SK-N-SH treated with all-trans-retinoic acid at 6 μM for 48 hours (cell line): Measurements from ENCODE around the gene YWHAB.

Source experiments
- ATAC-seq: fragments of 200-7000 bp; cut with Tn5 transposase; 3 replicates; pipeline ENCODE4 v1.9.1; 2020; ENCODE audit warnings: mild to moderate bottlenecking, moderate library complexity
- ARNTL ChIP-seq: fragments of 450-650 bp; formaldehyde crosslinking; IDR thresholded peaks from 2 replicates; pipeline ENCODE4 v1.5.0; 2020; ENCODE audit warnings: low read depth, mild to moderate bottlenecking, moderate library complexity, borderline replicate concordance
- BACH2 ChIP-seq: fragments of 250-450 bp; sonication (Bioruptor Pico); IDR thresholded peaks from 2 replicates; pipeline ENCODE4 v1.9.0; 2021; ENCODE audit warnings: mild to moderate bottlenecking, borderline replicate concordance
- CSDC2 ChIP-seq: fragments of 250-450 bp; sonication (Bioruptor Pico); IDR thresholded peaks from 2 replicates; pipeline ENCODE4 v1.5.0; 2020; ENCODE audit warnings: mild to moderate bottlenecking, moderate library complexity
- ESRRG ChIP-seq: fragments of 250-450 bp; sonication (Bioruptor Pico); IDR thresholded peaks from 2 replicates; pipeline ENCODE4 v1.6.1; 2021; ENCODE audit warnings: mild to moderate bottlenecking
- GLIS3 ChIP-seq: fragments of 250-450 bp; sonication (Bioruptor Pico); IDR thresholded peaks from 2 replicates; pipeline ENCODE4 v1.5.0; 2020; ENCODE audit warnings: mild to moderate bottlenecking, moderate library complexity
- ISL1 ChIP-seq: fragments of 250-450 bp; sonication (Bioruptor Pico); IDR thresholded peaks from 2 replicates; pipeline ENCODE4 v2.1.2; 2022; ENCODE audit warnings: mild to moderate bottlenecking, moderate library complexity
- OSR1 ChIP-seq: fragments of 250-450 bp; sonication (Bioruptor Pico); IDR thresholded peaks from 2 replicates; pipeline ENCODE4 v1.8.0; 2022; ENCODE audit warnings: moderate library complexity, mild to moderate bottlenecking, inconsistent platforms
- POU6F1 ChIP-seq: fragments of 250-450 bp; sonication (Bioruptor Pico); IDR thresholded peaks from 2 replicates; pipeline ENCODE4 v1.8.0; 2021; ENCODE audit warnings: low read depth, mild to moderate bottlenecking, moderate library complexity, borderline replicate concordance
- PPARA ChIP-seq: fragments of 250-450 bp; sonication (Bioruptor Pico); IDR thresholded peaks from 2 replicates; pipeline ENCODE4 v1.5.0; 2020; ENCODE audit warnings: mild to moderate bottlenecking, borderline replicate concordance
- RARB ChIP-seq: fragments of 250-450 bp; sonication (Bioruptor Pico); IDR thresholded peaks from 2 replicates; pipeline ENCODE4 v1.8.0; 2021; ENCODE audit warnings: mild to moderate bottlenecking, moderate library complexity
- SNAI2 ChIP-seq: fragments of 250-450 bp; sonication (Bioruptor Pico); IDR thresholded peaks from 2 replicates; pipeline ENCODE4 v1.5.0; 2020; ENCODE audit warnings: mild to moderate bottlenecking, moderate library complexity
- TCF4 ChIP-seq: fragments of 250-450 bp; sonication (Bioruptor Pico); IDR thresholded peaks from 2 replicates; pipeline ENCODE4 v1.8.0; 2021; ENCODE audit warnings: mild to moderate bottlenecking, moderate library complexity, borderline replicate concordance
- TOX ChIP-seq: fragments of 250-450 bp; sonication (Bioruptor Pico); IDR thresholded peaks from 2 replicates; pipeline ENCODE4 v1.8.0; 2021; ENCODE audit warnings: mild to moderate bottlenecking, moderate library complexity, borderline replicate concordance
- TSHZ2 ChIP-seq: fragments of 250-450 bp; sonication (Bioruptor Pico); IDR thresholded peaks from 2 replicates; pipeline ENCODE4 v1.5.0; 2020; ENCODE audit warnings: mild to moderate bottlenecking, moderate library complexity
- ZC3H10 ChIP-seq: fragments of 250-450 bp; sonication (Bioruptor Pico); IDR thresholded peaks from 2 replicates; pipeline ENCODE4 v1.5.1; 2021; ENCODE audit warnings: mild to moderate bottlenecking, moderate library complexity
- ZFP3 ChIP-seq: fragments of 250-450 bp; sonication (Bioruptor Pico); IDR thresholded peaks from 2 replicates; pipeline ENCODE4 v1.5.0; 2020; ENCODE audit warnings: mild to moderate bottlenecking, moderate library complexity
- ZFP30 ChIP-seq: fragments of 450-650 bp; formaldehyde crosslinking; IDR thresholded peaks from 2 replicates; pipeline ENCODE4 v1.5.0; 2022; ENCODE audit warnings: mild to moderate bottlenecking, moderate library complexity
- ZNF565 ChIP-seq: fragments of 450-650 bp; formaldehyde crosslinking; conservative IDR thresholded peaks from 2 replicates; pipeline ENCODE4 v1.5.0; 2020; ENCODE audit warnings: low read depth, mild to moderate bottlenecking, moderate library complexity
- ZNF70 ChIP-seq: fragments of 450-650 bp; formaldehyde crosslinking; IDR thresholded peaks from 2 replicates; pipeline ENCODE4 v1.5.0; 2020; ENCODE audit warnings: mild to moderate bottlenecking, moderate library complexity
- ZNF8 ChIP-seq: fragments of 450-650 bp; formaldehyde crosslinking; IDR thresholded peaks from 2 replicates; pipeline ENCODE4 v1.5.0; 2020; ENCODE audit warnings: mild to moderate bottlenecking, moderate library complexity
- TF ChIP-seq, protein P1 (sequence below): fragments of 250-450 bp; sonication (Bioruptor Pico); IDR thresholded peaks from 2 replicates; pipeline ENCODE4 v1.5.1; 2021; ENCODE audit warnings: mild to moderate bottlenecking, moderate library complexity
- TF ChIP-seq, protein P2 (sequence below): fragments of 250-450 bp; sonication (Bioruptor Pico); IDR thresholded peaks from 2 replicates; pipeline ENCODE4 v1.8.0; 2020; ENCODE audit warnings: mild to moderate bottlenecking, moderate library complexity, borderline replicate concordance
- TF ChIP-seq, protein P3 (sequence below): fragments of 250-450 bp; sonication (Bioruptor Pico); IDR thresholded peaks from 2 replicates; pipeline ENCODE4 v1.5.1; 2020; ENCODE audit warnings: low read depth, mild to moderate bottlenecking, moderate library complexity

The YWHAB gene

DNA sequence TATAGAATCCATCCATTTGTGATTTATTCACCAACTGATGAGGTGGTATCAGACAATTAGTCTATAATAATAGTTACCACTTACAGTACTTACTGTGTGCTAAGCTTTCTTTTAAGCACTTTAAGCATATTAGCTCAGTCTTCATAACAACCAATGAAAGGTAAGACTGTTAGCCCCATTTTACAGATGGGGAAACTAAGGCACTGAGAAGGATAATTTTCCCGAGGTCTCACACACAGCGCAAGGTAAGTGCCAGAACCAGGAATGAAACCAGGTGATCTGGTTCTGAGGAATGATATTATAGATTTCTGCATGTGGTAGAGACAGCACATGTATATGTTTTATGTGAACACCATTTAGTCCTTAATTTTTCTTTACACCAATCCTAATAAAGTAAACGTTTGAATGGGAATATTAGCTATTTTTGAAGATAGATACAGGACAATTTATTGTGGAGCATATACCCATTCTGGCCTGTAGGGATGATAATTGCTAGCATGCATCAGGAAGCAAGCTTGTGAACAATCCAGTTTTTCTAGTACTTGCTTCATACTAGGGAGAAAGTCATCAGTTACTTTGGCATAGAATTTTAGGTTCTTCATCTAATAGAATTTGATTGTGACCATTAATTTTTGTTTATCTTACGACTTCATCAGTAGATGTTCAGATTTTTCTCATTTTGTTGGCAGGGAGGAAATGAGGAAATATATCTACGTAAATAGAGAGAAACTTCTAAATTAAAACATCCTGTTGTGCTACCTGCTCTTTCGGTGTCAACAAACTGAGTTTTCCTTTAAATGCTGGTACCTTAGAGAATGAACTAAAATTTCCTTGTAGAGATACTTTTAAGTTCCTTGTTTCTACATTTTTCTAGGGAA is 3.0 kb downstream of the YWHAB start:
- no peak for TF ChIP-seq GLIS3 (CRISPR knock-in tag)
- TF ChIP-seq ZFP3 (CRISPR knock-in tag): no peak
- TF ChIP-seq RARB (CRISPR knock-in tag): no peak
- TF ChIP-seq TOX: no peak
- TF ChIP-seq PPARA (CRISPR knock-in tag): no peak
- no peak for TF ChIP-seq ZNF8 (CRISPR knock-in tag)
- TF ChIP-seq, protein P1, sequence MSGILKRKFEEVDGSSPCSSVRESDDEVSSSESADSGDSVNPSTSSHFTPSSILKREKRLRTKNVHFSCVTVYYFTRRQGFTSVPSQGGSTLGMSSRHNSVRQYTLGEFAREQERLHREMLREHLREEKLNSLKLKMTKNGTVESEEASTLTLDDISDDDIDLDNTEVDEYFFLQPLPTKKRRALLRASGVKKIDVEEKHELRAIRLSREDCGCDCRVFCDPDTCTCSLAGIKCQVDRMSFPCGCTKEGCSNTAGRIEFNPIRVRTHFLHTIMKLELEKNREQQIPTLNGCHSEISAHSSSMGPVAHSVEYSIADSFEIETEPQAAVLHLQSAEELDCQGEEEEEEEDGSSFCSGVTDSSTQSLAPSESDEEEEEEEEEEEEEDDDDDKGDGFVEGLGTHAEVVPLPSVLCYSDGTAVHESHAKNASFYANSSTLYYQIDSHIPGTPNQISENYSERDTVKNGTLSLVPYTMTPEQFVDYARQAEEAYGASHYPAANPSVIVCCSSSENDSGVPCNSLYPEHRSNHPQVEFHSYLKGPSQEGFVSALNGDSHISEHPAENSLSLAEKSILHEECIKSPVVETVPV (CRISPR knock-in tag): no peak
- TF ChIP-seq ARNTL (CRISPR knock-in tag): no peak
- no peak for TF ChIP-seq POU6F1 (CRISPR knock-in tag)
- TF ChIP-seq ZC3H10 (CRISPR knock-in tag): no peak
- TF ChIP-seq SNAI2 (CRISPR knock-in tag): no peak
- TF ChIP-seq TCF4 (CRISPR knock-in tag): no peak
- TF ChIP-seq OSR1 (CRISPR knock-in tag): no peak
- ATAC-seq: no peak

DNA sequence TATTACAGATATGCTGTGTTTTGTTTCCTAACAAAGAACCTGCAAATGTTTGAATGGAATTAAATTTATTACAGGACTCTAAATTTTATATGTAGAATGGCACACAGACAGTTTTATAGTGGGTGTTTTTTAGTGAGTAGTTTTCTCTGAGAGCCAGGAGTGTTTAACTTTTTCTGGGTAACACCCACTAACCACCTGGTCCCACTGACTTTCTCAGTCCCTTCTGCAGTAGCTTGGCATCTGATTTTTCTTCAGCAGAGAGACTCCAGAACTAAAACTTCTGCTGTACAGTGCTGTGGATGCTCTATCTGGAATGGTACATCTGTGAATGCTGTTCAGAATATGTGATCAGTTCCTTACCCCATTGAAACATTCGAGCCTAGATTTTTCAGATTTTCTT is 6.3 kb downstream of the YWHAB start:
- no peak for ATAC-seq
- TF ChIP-seq TSHZ2 (no peak), OSR1 (CRISPR knock-in tag) (no peak), ISL1 (CRISPR knock-in tag) (no peak), CSDC2 (CRISPR knock-in tag) (no peak), ZNF8 (CRISPR knock-in tag) (no peak), ZFP30 (CRISPR knock-in tag) (no peak), ESRRG (CRISPR knock-in tag) (no peak), ZNF70 (CRISPR knock-in tag) (no peak)

DNA sequence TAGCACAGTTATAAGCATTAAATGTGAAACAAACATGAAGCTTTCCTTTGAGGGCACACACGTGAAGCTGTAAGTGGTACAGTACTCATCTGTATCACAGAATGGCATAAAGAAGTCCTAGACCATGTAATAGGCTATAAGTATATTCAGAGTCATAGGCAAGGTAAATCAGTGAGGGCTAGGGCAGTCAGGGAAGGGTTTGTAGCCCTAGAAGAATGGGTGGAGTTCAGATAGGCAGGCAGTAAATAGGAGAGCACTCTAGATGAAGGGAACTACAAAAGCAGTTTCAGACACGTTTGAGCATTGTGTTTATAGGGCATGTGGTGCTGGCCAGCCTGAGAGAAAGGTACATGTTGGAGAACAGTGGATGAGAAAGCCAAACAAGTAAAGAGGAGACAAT is 9.5 kb downstream of the YWHAB start:
- TF ChIP-seq, protein P2, sequence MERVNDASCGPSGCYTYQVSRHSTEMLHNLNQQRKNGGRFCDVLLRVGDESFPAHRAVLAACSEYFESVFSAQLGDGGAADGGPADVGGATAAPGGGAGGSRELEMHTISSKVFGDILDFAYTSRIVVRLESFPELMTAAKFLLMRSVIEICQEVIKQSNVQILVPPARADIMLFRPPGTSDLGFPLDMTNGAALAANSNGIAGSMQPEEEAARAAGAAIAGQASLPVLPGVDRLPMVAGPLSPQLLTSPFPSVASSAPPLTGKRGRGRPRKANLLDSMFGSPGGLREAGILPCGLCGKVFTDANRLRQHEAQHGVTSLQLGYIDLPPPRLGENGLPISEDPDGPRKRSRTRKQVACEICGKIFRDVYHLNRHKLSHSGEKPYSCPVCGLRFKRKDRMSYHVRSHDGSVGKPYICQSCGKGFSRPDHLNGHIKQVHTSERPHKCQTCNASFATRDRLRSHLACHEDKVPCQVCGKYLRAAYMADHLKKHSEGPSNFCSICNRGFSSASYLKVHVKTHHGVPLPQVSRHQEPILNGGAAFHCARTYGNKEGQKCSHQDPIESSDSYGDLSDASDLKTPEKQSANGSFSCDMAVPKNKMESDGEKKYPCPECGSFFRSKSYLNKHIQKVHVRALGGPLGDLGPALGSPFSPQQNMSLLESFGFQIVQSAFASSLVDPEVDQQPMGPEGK: no peak
- TF ChIP-seq, all 23 proteins: peak for 0
- ATAC-seq: no peak; the same call in 2 of the 3 replicates

DNA sequence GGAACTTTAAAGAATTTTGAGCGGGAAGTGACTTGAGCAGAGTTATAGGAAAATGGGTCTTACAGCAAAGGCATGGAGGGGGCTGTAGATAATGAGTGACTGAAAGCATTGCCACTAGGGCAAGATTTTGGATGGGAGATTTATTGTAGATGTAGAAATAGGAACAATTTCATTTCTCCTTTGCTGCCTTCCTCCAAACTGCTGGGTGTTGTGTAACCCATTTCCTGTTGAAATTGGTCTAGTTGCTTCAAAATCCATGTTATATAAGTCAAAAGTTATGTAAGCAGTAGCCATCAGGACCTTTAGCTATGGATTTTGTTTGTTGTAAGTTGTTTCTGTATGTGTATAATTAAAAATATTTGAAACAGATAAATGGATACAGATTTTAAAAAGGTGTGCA is 11.1 kb downstream of the YWHAB start:
- no peak for ATAC-seq
- TF ChIP-seq POU6F1 (CRISPR knock-in tag) (no peak), ZNF565 (no peak), ZFP30 (CRISPR knock-in tag) (no peak), SNAI2 (CRISPR knock-in tag) (no peak), CSDC2 (CRISPR knock-in tag) (no peak), ISL1 (CRISPR knock-in tag) (no peak), PPARA (CRISPR knock-in tag) (no peak), ARNTL (CRISPR knock-in tag) (no peak), BACH2 (CRISPR knock-in tag) (no peak)
- TF ChIP-seq, protein P3, sequence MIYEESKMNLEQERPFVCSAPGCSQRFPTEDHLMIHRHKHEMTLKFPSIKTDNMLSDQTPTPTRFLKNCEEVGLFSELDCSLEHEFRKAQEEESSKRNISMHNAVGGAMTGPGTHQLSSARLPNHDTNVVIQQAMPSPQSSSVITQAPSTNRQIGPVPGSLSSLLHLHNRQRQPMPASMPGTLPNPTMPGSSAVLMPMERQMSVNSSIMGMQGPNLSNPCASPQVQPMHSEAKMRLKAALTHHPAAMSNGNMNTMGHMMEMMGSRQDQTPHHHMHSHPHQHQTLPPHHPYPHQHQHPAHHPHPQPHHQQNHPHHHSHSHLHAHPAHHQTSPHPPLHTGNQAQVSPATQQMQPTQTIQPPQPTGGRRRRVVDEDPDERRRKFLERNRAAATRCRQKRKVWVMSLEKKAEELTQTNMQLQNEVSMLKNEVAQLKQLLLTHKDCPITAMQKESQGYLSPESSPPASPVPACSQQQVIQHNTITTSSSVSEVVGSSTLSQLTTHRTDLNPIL: no peak
